HG03521 (cell line): ENCODE results near the gene CASTOR1.

Experiments used
- ATAC-seq: cut with Tn5 transposase; IDR thresholded peaks from one replicate; pipeline ENCODE4 v1.9.1; 2021; ENCODE audit warnings: mild to moderate bottlenecking, moderate library complexity; ENCODE audit not compliant: unreplicated experiment

CASTOR1 gene

GRCh38 chr22:30266445-30267381, 22.6 kb downstream of the CASTOR1 start, which contains the start of gene OSM:
Gene OSM, minus strand, starts transcription at chr22:30266851. Its CDS starts 52 bp downstream, at chr22:30266799.
- ATAC-seq, result no peak

DNA sequence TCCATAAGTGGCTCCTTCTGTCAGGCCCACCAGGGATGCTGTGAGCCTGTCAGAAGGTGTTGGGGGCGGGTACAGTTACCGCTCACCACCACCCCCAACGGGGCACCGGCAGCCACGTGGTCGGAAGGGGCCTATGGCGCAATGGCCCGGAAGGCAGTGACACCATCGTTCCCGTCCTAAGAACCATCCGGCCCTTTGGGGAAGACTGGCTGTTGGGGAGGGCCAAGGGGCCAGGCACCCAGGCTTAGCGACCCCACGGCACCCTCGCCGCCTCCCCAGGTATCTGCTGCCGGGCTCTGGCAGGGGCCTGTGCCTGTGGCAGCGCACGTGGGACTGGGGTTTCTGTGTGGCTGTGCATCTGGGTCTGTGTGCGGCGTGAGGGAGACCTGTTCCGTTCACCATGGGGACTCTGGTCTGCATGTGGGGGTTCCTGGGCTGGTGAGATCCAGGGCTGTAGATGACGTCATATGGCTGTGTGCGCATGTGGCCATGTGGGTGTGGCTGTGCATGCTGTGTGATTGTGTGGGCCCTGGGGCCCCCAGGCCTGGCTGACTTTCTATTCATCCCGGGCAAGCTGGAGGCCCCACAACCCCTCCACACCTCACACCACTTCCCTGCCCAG, 23.4 kb downstream of the CASTOR1 start:
- ATAC-seq, result peak; percentile 56

GRCh38 chr22:30265131-30265720, 24.1 kb downstream of the CASTOR1 start:
- no peak for ATAC-seq

- no peak for ATAC-seq
These were observed 25.4 kb downstream of the CASTOR1 start for GRCh38 chr22:30263883-30264282.

- ATAC-seq, result no peak
These were observed 26.2 kb downstream of the CASTOR1 start for GRCh38 chr22:30262917-30263741.

- ATAC-seq, result no peak
These were observed 27.2 kb downstream of the CASTOR1 start for GRCh38 chr22:30262112-30262511.

DNA sequence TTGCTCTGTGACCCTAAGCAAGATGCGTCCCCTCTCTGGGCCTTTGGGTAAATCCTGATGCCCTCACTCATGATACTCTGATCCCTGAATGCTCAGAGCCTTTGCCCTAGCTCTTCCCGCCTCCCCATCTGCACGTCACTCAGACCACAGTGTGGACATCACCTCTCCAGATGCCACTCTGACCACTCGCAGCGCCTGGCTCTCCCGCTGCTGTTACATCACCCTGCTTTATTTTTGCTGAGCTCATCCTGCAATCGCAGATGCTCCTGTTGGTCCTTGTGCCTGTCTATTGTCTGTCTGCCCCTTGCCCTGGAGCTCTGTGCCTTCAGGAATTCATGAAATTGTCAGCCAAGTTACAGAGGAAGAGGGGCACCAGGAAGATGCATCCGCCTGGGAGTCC, 28.2 kb downstream of the CASTOR1 start:
- ATAC-seq, result no peak

- no peak for ATAC-seq
These were observed 28.6 kb downstream of the CASTOR1 start for GRCh38 chr22:30260682-30261081.

DNA sequence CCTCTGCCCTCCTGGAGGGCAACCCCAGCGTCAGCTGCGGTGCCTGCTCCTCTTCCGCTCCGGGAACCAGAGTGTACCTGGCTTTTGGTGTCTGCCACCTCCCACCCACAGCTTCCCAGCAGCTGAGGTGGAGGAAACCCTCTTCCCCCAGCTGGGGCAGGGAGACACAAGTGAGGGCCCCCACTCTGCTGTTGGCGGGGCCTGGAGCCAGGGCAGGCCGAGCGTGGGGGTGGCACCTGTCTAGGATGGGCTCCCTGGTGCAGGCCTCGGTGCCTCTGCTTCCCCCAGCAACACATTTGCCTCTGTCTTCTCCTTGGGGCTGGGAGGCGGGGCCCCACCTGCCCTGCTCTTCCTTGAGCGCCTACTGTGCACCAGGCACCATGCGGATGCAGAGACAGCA, 29.0 kb downstream of the CASTOR1 start:
- no peak for ATAC-seq

DNA sequence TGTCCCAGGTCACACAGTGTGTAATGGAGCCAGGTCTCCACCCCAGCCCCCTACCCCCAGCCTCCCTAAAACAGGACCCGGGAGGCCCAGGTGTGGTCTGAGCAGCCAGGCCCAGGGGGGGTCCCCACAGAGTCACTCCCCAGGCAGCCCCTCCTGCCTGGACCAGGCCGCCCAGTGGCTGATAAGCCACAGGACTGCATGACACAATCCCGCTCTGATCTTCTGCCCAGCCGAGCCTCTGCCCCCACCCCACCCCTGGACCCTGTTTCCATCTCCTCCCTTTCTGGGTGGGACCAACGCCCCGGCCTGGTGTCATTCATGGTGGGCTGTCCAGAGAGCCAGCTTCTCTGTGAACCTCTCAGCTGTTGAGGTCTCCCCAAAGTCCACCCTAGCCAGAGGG, 35.0 kb downstream of the CASTOR1 start:
- ATAC-seq, result no peak

- ATAC-seq, result no peak
These were observed 36.0 kb downstream of the CASTOR1 start for GRCh38 chr22:30253205-30253852.

DNA sequence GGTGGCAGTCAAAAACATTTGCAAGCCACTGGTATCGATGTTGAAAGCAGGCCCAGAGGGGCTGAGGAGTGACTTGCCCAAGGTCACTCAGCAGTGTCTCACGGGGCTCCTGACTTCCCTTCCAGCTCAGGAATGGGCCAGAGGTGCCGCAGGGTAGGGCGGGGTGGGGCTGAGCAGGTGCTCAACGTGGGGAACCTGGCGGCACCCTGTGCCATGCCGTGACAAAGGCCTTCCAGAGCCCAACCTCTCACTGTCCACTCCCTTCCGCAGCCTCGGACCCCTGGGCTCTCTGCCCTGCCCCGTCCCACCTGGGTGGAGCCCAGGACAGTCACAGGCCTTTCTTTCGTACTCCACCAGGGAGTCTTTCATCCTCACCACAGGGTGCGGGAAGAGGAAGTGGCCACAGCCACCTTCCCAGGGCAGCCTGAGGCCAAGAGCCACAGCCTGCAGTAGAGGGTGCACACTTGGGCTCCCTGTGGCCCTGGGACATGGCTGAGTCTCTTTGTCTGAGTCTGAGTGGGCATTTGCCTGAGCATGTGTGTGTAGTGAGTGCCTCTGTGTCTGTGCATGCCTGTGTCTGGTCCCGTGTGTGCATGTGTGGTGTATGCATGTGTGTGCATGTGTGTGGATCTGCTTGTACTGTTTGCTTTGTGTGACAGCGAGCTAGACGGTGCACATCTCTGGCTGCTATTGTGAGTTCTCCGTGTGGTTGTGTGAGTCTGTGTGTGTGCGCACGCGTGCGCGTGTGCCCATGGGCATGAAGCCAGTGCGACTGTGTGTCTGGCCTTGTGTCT, 36.7 kb downstream of the CASTOR1 start:
- no peak for ATAC-seq

- no peak for ATAC-seq
These were observed 37.6 kb downstream of the CASTOR1 start for GRCh38 chr22:30251711-30252110.

GRCh38 chr22:30250661-30251267, 38.5 kb downstream of the CASTOR1 start:
- ATAC-seq, result no peak

DNA sequence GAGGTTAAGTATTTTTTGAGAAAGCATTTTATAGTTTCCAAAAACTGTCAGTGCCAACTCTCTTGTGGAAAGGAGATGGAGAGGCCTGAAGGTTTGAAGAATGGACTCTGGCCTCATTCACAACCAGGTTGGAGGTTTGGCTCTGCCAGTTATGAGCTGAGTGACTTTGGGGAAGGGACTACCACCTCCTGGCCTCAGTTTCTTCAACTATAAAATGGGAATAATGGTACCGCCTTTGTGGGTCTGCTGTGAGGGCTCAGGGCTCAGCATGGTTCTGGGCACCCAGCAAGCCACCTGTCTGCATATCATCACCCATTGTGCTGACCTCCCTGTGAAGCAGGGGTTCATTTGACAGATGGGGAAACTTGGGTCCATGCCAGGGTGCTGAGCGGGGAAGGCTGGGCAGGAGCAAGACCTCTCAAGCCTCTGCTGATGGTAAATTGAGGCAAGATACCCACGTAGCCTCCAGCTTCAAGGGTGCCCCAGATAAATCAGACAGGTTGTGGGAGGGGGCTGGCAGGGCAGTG, 39.2 kb downstream of the CASTOR1 start:
- no peak for ATAC-seq

DNA sequence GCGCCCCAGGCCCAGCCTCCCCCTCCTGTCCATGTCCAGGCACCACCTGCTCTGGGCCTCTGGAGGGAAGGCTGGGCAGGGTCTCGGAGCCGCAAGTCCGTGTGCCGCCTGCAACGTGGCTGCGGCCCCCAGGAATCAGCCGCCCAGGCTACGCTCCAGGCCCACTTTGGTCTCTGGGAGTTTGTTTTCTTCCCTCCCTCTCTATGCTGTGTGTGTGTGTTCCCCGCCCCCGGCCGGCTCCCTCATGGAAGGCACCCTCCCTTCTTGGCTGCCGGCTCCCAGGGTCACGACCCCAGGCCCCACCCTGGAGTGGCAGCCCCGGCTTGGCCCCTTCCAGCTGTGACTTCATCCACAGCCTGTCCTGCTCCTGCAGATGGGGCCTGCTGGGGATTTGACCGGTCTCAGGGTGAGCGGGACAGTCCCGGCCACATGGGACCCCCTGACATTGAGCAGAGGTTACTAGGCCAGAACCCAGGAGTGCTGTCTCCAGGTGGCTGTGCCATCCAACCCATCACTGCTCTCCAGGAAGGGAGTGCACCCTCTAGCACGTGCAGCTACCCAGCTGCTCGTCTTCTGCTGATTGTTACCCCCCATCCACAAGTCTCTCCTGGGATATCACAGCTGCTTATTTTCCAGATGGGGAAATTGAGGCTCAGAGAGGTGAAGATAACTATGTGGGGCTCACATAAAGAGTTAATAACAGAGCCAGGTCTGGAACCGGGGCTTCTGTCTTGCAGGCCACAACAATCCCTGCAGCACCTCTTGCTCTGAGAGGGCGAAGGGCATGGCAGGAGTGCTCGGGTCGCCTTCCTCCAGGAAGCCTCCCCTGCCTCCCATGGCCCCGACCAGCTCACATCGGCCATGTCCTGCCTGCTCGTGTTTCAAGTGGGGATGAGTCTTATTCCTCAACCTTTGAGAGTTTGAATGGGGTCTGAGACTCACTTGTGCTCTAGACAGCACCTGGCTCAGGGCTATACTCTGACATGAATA, 40.0 kb downstream of the CASTOR1 start:
- no peak for ATAC-seq

GRCh38 chr22:30248484-30248883, 40.8 kb downstream of the CASTOR1 start:
- no peak for ATAC-seq

DNA sequence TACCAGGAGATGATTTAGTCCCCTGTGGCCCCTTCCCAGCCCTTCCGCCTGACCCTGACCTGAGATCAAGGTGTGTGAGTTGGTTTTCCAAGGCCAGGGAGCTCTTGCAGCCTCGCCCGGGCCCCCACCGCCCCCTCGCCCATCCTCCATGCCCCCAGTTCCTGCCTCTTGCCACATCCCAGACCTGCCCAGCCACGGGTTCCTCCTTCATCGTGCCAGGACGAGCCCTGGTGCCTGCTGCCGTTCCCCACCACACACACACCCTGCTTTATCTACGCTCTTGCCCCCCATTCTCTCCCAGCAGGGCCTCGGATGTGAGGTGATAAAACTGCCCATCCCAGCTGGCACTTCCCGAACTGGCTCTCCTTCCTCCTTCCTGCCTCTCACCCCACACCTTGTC, 41.3 kb downstream of the CASTOR1 start:
- no peak for ATAC-seq
